ENCODE results near the gene POU3F3.

Gene POU3F3

DNA sequence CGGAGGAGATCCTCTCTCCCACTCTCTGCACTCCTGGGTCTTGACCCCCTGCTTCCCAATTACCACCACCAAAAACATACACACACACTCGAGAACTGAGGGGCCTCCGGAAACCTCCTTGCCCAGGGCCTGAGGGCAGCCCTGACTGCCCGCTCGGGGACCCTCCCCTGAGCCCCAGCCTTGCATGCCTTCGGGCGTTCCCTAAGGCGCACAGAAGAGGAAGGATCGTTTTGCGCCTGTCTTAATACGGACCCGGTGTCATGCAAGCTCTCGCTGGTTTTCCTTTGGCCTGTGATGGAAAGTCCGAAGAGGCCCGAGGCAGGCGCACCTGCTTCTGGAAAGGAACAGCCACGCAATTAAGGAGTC is 19.8 kb downstream of the POU3F3 start:
- no peaks in the 10 kb centered on the region for H3K9me3 ChIP-seq (ENCODE audit: control insufficient read depth, low read length)
- peak overlapping the region; percentile 78 for H2AFZ ChIP-seq
- H3K27ac ChIP-seq, result no peak overlapping the region
- no peaks in the 10 kb centered on the region for H3K27me3 ChIP-seq (ENCODE audit: control insufficient read depth, insufficient read depth, low read length)
- no peak overlapping the region for H3K9ac ChIP-seq
- H3K4me1 ChIP-seq, result no peaks in the 10 kb centered on the region
- TF ChIP-seq, protein P1, sequence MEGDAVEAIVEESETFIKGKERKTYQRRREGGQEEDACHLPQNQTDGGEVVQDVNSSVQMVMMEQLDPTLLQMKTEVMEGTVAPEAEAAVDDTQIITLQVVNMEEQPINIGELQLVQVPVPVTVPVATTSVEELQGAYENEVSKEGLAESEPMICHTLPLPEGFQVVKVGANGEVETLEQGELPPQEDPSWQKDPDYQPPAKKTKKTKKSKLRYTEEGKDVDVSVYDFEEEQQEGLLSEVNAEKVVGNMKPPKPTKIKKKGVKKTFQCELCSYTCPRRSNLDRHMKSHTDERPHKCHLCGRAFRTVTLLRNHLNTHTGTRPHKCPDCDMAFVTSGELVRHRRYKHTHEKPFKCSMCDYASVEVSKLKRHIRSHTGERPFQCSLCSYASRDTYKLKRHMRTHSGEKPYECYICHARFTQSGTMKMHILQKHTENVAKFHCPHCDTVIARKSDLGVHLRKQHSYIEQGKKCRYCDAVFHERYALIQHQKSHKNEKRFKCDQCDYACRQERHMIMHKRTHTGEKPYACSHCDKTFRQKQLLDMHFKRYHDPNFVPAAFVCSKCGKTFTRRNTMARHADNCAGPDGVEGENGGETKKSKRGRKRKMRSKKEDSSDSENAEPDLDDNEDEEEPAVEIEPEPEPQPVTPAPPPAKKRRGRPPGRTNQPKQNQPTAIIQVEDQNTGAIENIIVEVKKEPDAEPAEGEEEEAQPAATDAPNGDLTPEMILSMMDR (IDR thresholded peaks at IDR 0.05), result no peak
- no peaks in the 10 kb centered on the region for H3K36me3 ChIP-seq (ENCODE audit: control insufficient read depth, insufficient read depth, low read length)
- H3K79me2 ChIP-seq, result no peaks in the 10 kb centered on the region
- H3K4me2 ChIP-seq (ENCODE audit: low read length), result peak overlapping the region; percentile 77
- no peak overlapping the region for H3K4me3 ChIP-seq (ENCODE audit: low read depth, low read length)

DNA sequence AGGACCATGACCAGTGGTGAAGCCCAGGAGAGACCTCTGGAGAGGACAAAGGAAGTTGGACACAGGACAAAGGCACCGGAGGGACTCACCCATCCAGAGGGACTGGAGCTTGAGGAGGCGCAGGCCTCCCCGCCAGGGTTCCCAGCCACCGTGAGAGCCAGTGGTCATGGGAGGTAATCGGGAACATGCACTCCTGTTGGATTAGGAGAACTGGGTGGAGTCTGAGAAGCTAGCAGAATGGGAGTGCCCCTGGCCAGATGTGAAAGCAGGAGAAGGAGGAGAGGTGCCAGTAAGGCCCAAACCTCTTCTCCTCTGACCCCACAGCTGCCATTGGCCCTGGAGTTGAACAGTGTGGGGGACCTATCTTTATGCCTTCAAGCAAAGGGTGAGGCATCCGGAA is 20.3 kb downstream of the POU3F3 start:
- no peak overlapping the region for H3K9ac ChIP-seq

DNA sequence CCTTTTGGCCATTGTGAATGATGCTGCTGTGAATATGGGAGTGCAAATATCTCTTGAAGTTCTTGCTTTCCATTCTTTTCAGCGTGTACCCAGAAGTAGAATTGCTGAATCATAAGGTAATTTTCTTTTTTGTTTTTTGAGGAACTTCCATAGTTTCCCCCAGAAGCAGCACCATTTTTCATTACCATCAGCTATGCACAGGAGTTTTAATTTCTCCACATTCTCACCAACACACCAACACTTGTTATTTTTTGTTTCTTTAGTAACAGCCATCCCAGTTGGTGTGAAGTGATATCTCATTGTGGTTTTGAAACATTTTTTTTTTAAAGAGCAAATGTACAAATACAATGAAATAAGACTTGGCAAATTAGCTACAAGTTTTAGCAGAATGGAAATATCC is 21.3 kb downstream of the POU3F3 start:
- Histone ChIP-seq H3K27me3 (ENCODE audit: control insufficient read depth, insufficient read depth, low read length) (no peaks in the 10 kb centered on the region), H3K4me3 (ENCODE audit: low read depth, low read length) (no peak overlapping the region), H3K9me3 (ENCODE audit: control insufficient read depth, low read length) (no peaks in the 10 kb centered on the region), H2AFZ (no peak overlapping the region), H3K79me2 (no peaks in the 10 kb centered on the region), H3K36me3 (ENCODE audit: control insufficient read depth, insufficient read depth, low read length) (no peaks in the 10 kb centered on the region), H3K9ac (no peak overlapping the region), H3K4me2 (ENCODE audit: low read length) (no peak overlapping the region), H3K27ac (no peak overlapping the region), H3K4me1 (no peaks in the 10 kb centered on the region)
- TF ChIP-seq, protein P1 (IDR thresholded peaks at IDR 0.05), result no peak

More for the DNA sequence above, 20.3 kb downstream of the POU3F3 start:
- no peaks in the 10 kb centered on the region for H3K9me3 ChIP-seq (ENCODE audit: control insufficient read depth, low read length)
- H3K27ac ChIP-seq, result no peak overlapping the region
- no peak overlapping the region for H3K4me3 ChIP-seq (ENCODE audit: low read depth, low read length)
- no peaks in the 10 kb centered on the region for H3K79me2 ChIP-seq
- TF ChIP-seq, protein P1 (IDR thresholded peaks at IDR 0.05), result no peak
- H2AFZ ChIP-seq, result no peak overlapping the region
- no peaks in the 10 kb centered on the region for H3K4me1 ChIP-seq
- H3K27me3 ChIP-seq (ENCODE audit: control insufficient read depth, insufficient read depth, low read length), result no peaks in the 10 kb centered on the region
- H3K4me2 ChIP-seq (ENCODE audit: low read length), result no peak overlapping the region
- no peaks in the 10 kb centered on the region for H3K36me3 ChIP-seq (ENCODE audit: control insufficient read depth, insufficient read depth, low read length)

DNA sequence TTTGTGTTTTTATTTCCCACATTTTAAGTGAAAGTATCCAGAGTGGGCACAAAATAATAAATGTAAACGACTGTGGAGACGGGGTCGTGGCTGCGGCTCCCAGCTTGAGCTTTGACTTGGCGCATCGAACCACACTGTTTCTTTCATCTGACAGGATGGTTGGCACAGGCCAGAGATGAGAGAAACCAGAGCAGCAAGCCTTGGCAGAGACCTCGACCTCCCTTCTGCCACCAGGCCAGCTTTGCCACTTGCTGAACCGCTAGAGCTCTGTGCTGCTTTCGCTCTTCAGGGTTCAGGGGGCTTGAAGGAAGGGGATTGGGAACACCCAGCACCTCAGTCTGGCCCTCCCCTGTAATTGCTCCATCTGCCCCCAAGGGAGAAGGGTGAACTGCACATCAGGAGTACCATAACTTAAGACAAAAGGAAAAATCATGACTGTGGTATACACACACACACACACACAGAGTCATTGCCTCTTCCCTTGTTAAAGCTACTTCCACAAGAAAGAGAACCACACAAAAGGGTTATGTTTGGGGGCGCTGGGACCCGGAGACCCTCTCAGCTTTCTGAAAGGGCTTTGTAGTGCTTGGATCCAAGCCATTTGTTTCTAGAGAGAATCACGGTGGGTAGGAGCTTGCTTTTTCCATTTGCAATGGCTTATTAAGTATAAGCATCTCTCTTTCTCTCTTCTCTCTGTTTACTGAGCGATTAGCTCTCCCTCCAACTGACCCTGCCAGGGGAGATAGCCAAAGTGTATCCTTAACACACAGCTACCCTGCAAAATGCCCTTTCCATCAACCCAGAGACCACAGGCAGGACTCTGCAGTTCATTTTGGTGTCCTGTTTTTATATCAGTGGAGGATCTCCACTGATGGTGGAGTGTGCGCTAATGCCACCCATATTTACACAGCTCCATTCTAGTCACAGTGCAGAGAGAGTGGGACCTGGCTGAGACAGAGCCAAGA is 23.0 kb downstream of the POU3F3 start:
- Histone ChIP-seq H3K9me3 (ENCODE audit: control insufficient read depth, low read length) (no peaks in the 10 kb centered on the region), H3K27me3 (ENCODE audit: control insufficient read depth, insufficient read depth, low read length) (no peaks in the 10 kb centered on the region), H3K79me2 (no peaks in the 10 kb centered on the region), H3K27ac (no peak overlapping the region), H3K4me1 (no peaks in the 10 kb centered on the region), H3K4me2 (ENCODE audit: low read length) (no peak overlapping the region), H2AFZ (no peak overlapping the region), H3K4me3 (ENCODE audit: low read depth, low read length) (no peak overlapping the region), H3K36me3 (ENCODE audit: control insufficient read depth, insufficient read depth, low read length) (no peaks in the 10 kb centered on the region), H3K9ac (no peak overlapping the region)
- TF ChIP-seq, protein P1 (IDR thresholded peaks at IDR 0.05), result no peak

Data from parathyroid adenoma (tissue), 2 donors.